Colonic mucosa (tissue), 4 donors: ENCODE results near the gene TPI1. TPM values are rescaled to one million over a fixed set of nuclear protein-coding genes. Genes with fewer than 3 reads are reported as not detected.

Experiments
- DNase-seq: peaks from one replicate; pipeline ENCODE4 v3.0.0-alpha.2; 2020
- H3K27ac ChIP-seq: fragments of 200-600 bp; one replicate; pipeline ENCODE4 v1.8.0; 2021
- H3K27me3 ChIP-seq: fragments of 200-600 bp; one replicate; pipeline ENCODE4 v1.8.0; 2021
- H3K36me3 ChIP-seq: fragments of 200-600 bp; one replicate; pipeline ENCODE4 v1.8.0; 2021
- H3K4me1 ChIP-seq: fragments of 200-600 bp; one replicate; pipeline ENCODE4 v1.8.0; 2021; ENCODE audit warnings: mild to moderate bottlenecking
- H3K4me3 ChIP-seq: fragments of 200-600 bp; one replicate; pipeline ENCODE4 v1.8.0; 2021
- H3K9ac ChIP-seq, 2 donors: one replicate each; pipeline ENCODE4 v1.7.0; 2013; ENCODE audit warnings: control low read depth in 2 of 2, low read depth in 2 of 2, low read length in 2 of 2
- H3K9me3 ChIP-seq: fragments of 200-600 bp; one replicate; pipeline ENCODE4 v1.8.0; 2021
- CTCF ChIP-seq: fragments of 200-600 bp; IDR thresholded peaks from one replicate; pipeline ENCODE4 v1.8.0; 2022; ENCODE audit warnings: antibody characterized with exemption, mild to moderate bottlenecking
- intact Hi-C: fragments of 100-400 bp; cut with DNase I; formaldehyde crosslinking; loops from one replicate; pipeline ENCODE4 v1.14.1; 2022
- total RNA-seq, 2 donors: library from RNA; stranded (reverse); fragmentation: NEBNext Ultra II Directional in 1 of 2; extraction: Animal tissue kit (Norgen Biotek cat#: 25700) in 1 of 2; gene quantifications; one replicate each; pipeline ENCODE4 v1.2.1, GENCODE V29; 2021
- donor health status: healthy.
- donor health status: DM: no; HTN: no; CAD: no.
- donor health status: DM: no; HTN: no; CAD: no.

The TPI1 gene
- total RNA-seq, 2 donors from 2014 or later = 1,097 to 1,106 TPM

DNA sequence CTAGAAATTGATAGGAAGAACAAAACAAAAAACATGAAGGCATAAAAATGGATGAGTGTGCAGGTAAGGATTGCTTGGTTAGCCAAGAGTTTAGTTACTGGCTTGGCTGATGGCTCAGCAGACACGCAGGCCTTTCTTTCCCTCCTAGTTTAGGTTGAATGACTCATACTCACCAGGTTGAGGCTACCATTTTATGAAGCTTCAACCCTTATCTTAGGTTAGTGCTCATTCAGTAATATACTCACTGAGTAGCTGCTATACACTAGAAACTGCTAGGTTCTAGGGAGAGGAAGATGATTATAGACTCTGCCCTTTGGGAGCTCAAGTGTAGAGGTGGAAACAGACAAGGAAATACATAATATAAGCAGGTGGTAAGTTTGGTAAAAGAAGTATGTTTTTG is 33.1 kb upstream of the TPI1 start:
- Histone ChIP-seq H3K36me3 (no peaks in the 10 kb centered on the region), H3K9me3 (no peaks in the 10 kb centered on the region), H3K4me3 (no peak overlapping the region), H3K9ac (no peak overlapping the region), H3K4me1 (no peaks in the 10 kb centered on the region), H3K27ac (no peak overlapping the region), H3K27me3 (peaks cover 10% of the 10 kb centered on the region)
- DNase-seq = no peak
- TF ChIP-seq CTCF = no peak
- intact Hi-C loops = no loop called here

- H3K9ac ChIP-seq = no peak overlapping the region
- H3K4me1 ChIP-seq = no peaks in the 10 kb centered on the region
- H3K4me3 ChIP-seq = no peak overlapping the region
- no peaks in the 10 kb centered on the region for H3K36me3 ChIP-seq
- intact Hi-C loops = no loop called here
- no peak for TF ChIP-seq CTCF
- peaks cover 4% of the 10 kb centered on the region for H3K27me3 ChIP-seq
- no peaks in the 10 kb centered on the region for H3K9me3 ChIP-seq
- DNase-seq = no peak
- no peak overlapping the region for H3K27ac ChIP-seq
Measured at GRCh38 chr12:6834873-6835272, 32.5 kb upstream of the TPI1 start.

DNA sequence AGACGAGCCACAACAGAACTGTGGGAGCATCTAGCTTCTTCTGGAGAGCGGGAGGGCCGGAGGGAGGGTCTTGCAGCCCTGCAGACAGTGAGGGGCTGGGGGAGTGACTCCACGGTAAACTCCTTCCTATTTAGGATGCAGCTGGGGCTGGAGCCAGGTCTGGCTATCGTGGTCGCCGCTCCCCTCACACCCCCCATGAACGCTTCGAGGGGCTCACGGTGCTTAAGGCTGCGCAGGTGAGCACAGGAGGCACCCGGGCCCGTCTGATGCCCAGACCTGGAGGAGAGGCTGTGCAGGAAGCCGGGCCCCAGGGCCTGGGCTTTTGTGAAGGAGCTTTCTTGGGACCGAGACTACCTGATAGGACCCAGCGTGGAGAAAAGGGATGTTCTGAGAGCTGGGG is 30.5 kb upstream of the TPI1 start:
- no peaks in the 10 kb centered on the region for H3K4me1 ChIP-seq
- H3K27me3 ChIP-seq = no peaks in the 10 kb centered on the region
- no peaks in the 10 kb centered on the region for H3K36me3 ChIP-seq
- no peak overlapping the region for H3K4me3 ChIP-seq
- H3K9ac ChIP-seq = no peak overlapping the region
- TF ChIP-seq CTCF = no peak
- H3K9me3 ChIP-seq = no peaks in the 10 kb centered on the region
- no peak overlapping the region for H3K27ac ChIP-seq
- DNase-seq = no peak
- intact Hi-C loops = no loop called here

DNA sequence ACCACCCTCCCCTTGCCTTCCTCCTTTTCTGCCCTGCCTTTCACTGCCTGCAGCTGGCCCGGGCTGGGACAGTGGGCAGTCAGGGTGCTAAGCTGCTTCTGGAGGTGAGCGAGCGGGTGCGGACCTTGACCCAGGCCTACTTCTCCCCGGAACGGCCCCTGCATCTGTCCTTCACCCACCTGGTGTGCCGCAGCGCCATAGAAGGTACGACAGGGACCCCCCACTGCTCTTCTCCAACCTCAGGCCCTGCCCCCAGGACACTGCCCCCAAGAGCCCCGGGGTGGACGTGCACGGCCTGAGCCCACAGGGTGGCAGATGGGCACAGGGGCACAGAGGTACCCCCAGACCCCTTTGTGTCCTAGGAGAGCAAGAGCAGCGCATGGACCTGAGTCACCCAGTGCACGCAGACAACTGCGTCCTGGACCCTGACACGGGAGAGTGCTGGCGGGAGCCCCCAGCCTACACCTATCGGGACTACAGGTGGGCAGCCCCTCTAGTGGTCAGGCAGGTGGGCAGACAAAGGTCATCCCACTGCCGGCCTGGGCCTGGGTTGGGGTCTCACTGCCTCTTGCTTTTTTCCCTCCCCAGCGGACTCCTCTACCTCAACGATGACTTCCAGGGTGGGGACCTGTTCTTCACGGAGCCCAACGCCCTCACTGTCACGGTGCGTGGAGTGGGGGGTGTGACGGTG is 29.8 kb upstream of the TPI1 start:
- DNase-seq = no peak
- no peaks in the 10 kb centered on the region for H3K9me3 ChIP-seq
- no peak overlapping the region for H3K27ac ChIP-seq
- intact Hi-C loops = no loop called here
- H3K9ac ChIP-seq = no peak overlapping the region
- TF ChIP-seq CTCF = no peak
- no peak overlapping the region for H3K4me3 ChIP-seq
- H3K27me3 ChIP-seq = no peaks in the 10 kb centered on the region
- no peaks in the 10 kb centered on the region for H3K36me3 ChIP-seq
- no peaks in the 10 kb centered on the region for H3K4me1 ChIP-seq

DNA sequence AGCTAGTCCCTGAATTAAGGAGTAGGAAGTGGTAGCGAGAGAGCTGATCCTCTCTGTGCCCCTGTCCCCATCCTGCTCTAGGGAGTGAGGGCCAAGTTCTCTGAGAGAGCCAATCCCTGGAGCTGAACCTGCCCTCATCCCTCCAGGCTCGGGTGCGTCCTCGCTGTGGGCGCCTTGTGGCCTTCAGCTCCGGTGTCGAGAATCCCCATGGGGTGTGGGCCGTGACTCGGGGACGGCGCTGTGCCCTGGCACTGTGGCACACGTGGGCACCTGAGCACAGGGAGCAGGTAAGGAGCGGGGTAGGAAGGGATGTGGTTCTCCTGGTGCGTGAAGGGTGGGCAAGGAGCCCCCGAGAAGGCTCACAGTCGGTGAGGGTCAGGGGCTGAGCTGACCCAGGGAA is 28.5 kb upstream of the TPI1 start:
- no peak overlapping the region for H3K9ac ChIP-seq
- H3K4me3 ChIP-seq = no peak overlapping the region
- no peak for TF ChIP-seq CTCF
- no peaks in the 10 kb centered on the region for H3K9me3 ChIP-seq
- no peak overlapping the region for H3K27ac ChIP-seq
- H3K4me1 ChIP-seq = no peaks in the 10 kb centered on the region
- DNase-seq = no peak
- no peaks in the 10 kb centered on the region for H3K27me3 ChIP-seq
- H3K36me3 ChIP-seq = no peaks in the 10 kb centered on the region
- intact Hi-C loops = no loop called here
